ENCODE data around the gene CD48.

Gene CD48

GRCh38 chr1:160750608-160751007, 39.0 kb upstream of the CD48 start:
- Histone ChIP-seq H3K4me2 (no peak overlapping the region), H3K4me3 (no peak overlapping the region), H3K27ac (no peak overlapping the region), H3K9ac (no peak overlapping the region), H3K4me1 (no peaks in the 10 kb centered on the region), H3K9me3 (no peaks in the 10 kb centered on the region), H3K27me3 (no peaks in the 10 kb centered on the region), H3K36me3 (no peaks in the 10 kb centered on the region), H4K20me1 (no peaks in the 10 kb centered on the region)
- TF ChIP-seq Cebpa-rat (IDR thresholded peaks at IDR 0.05): no peak

GRCh38 chr1:160748878-160749269, 37.3 kb upstream of the CD48 start:
- TF ChIP-seq Cebpa-rat (IDR thresholded peaks at IDR 0.05): no peak
- H3K4me2 ChIP-seq: no peak overlapping the region
- H3K27me3 ChIP-seq: no peaks in the 10 kb centered on the region
- H3K9ac ChIP-seq: no peak overlapping the region
- no peaks in the 10 kb centered on the region for H4K20me1 ChIP-seq
- H3K36me3 ChIP-seq: no peaks in the 10 kb centered on the region
- no peak overlapping the region for H3K4me3 ChIP-seq
- no peak overlapping the region for H3K27ac ChIP-seq
- no peaks in the 10 kb centered on the region for H3K9me3 ChIP-seq
- no peaks in the 10 kb centered on the region for H3K4me1 ChIP-seq

GRCh38 chr1:160748181-160748877, 36.7 kb upstream of the CD48 start:
- no peak overlapping the region for H3K4me3 ChIP-seq
- no peaks in the 10 kb centered on the region for H3K36me3 ChIP-seq
- no peaks in the 10 kb centered on the region for H3K9me3 ChIP-seq
- H3K9ac ChIP-seq: no peak overlapping the region
- H3K27ac ChIP-seq: no peak overlapping the region
- H3K4me1 ChIP-seq: no peaks in the 10 kb centered on the region
- TF ChIP-seq Cebpa-rat (IDR thresholded peaks at IDR 0.05): no peak
- H3K4me2 ChIP-seq: no peak overlapping the region
- H4K20me1 ChIP-seq: no peaks in the 10 kb centered on the region
- no peaks in the 10 kb centered on the region for H3K27me3 ChIP-seq

GRCh38 chr1:160747717-160748116, 36.1 kb upstream of the CD48 start:
- no peak overlapping the region for H3K4me2 ChIP-seq
- no peak overlapping the region for H3K27ac ChIP-seq
- no peaks in the 10 kb centered on the region for H3K9me3 ChIP-seq
- no peak overlapping the region for H3K9ac ChIP-seq
- no peak for TF ChIP-seq Cebpa-rat (IDR thresholded peaks at IDR 0.05)
- H3K36me3 ChIP-seq: no peaks in the 10 kb centered on the region
- no peak overlapping the region for H3K4me3 ChIP-seq
- H4K20me1 ChIP-seq: no peaks in the 10 kb centered on the region
- no peaks in the 10 kb centered on the region for H3K4me1 ChIP-seq
- H3K27me3 ChIP-seq: no peaks in the 10 kb centered on the region

GRCh38 chr1:160746836-160747500, 35.3 kb upstream of the CD48 start:
- Histone ChIP-seq H3K9ac (no peak overlapping the region), H3K4me1 (no peaks in the 10 kb centered on the region), H3K36me3 (no peaks in the 10 kb centered on the region), H3K9me3 (no peaks in the 10 kb centered on the region), H3K27ac (no peak overlapping the region), H3K4me2 (no peak overlapping the region), H3K27me3 (no peaks in the 10 kb centered on the region), H3K4me3 (no peak overlapping the region), H4K20me1 (no peaks in the 10 kb centered on the region)
- TF ChIP-seq Cebpa-rat (IDR thresholded peaks at IDR 0.05): no peak

GRCh38 chr1:160745551-160745950, 33.9 kb upstream of the CD48 start:
- H3K4me1 ChIP-seq: no peaks in the 10 kb centered on the region
- no peak overlapping the region for H3K4me2 ChIP-seq

DNA sequence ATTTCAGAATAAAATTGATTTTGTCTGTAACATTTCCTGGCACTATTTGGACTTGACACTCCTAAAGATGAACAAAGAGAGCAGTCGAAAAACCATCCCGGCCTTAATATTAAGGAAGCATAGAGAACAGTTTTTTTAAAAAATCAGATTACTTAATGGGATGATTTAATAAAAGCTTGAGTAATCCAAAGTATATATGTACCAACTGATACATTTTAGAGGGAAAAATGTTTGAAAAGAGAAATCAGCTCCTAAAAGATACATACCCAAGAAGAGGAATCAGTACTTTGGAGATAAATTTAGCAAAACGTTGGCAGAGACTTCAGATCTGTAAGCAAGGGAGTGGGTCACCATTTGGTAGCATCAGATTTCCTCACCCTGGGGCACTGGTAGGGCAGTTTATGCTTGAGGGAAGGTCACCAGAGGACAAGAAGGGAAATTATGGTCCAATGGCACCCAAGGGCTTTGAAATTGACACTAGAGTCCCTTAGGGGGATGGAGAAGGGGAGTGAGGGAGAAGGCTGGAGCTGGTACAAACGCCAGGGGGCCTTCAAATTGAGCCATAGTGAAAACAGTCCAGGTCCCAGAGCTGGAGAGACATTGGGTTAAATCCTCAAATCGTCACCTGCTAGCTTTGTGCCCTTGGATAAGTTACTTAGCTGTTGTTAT, 33.4 kb upstream of the CD48 start:
- H3K9ac ChIP-seq: no peak overlapping the region
- no peaks in the 10 kb centered on the region for H3K9me3 ChIP-seq
- no peaks in the 10 kb centered on the region for H3K4me1 ChIP-seq
- no peak overlapping the region for H3K4me2 ChIP-seq
- no peak overlapping the region for H3K27ac ChIP-seq
- no peak overlapping the region for H3K4me3 ChIP-seq
- H4K20me1 ChIP-seq: no peaks in the 10 kb centered on the region
- H3K27me3 ChIP-seq: no peaks in the 10 kb centered on the region
- no peak for TF ChIP-seq Cebpa-rat (IDR thresholded peaks at IDR 0.05)
- H3K36me3 ChIP-seq: no peaks in the 10 kb centered on the region

More at GRCh38 chr1:160745551-160745950, 33.9 kb upstream of the CD48 start:
- H4K20me1 ChIP-seq: no peaks in the 10 kb centered on the region
- no peak for TF ChIP-seq Cebpa-rat (IDR thresholded peaks at IDR 0.05)
- no peaks in the 10 kb centered on the region for H3K36me3 ChIP-seq
- no peak overlapping the region for H3K9ac ChIP-seq
- H3K27me3 ChIP-seq: no peaks in the 10 kb centered on the region
- no peaks in the 10 kb centered on the region for H3K9me3 ChIP-seq
- H3K4me3 ChIP-seq: no peak overlapping the region
- H3K27ac ChIP-seq: no peak overlapping the region

DNA sequence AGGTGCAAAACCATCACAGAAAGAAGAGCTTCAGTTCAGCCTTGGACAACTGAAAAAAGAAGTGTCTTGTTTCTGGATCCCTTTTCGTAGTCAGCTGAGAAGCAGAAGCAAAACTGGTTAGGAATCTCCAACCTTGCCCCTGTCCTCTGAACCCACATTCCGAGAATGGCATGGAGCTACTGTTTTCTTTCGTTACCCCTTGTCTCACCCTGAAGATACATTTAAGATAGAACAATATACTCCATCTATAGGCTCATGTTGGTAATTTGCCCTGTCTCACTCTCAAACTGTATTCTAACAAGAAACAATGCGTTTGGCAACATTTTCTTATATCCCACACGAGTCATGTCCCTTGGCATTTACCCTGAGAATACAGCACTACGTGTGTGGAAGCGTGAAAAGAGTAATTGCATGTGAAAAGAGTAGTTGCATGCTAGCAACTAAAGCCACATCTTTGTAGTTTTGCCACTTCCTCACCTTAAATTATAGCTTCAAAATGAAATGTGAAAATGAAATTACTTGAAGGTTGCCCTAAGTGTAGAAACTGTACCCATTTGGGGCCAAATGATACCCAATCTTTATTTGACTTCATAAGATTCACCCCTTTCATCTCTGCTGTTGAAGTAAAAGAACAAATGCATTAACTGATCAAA, 32.7 kb upstream of the CD48 start:
- Histone ChIP-seq H3K4me2 (no peak overlapping the region), H3K4me3 (no peak overlapping the region), H3K27ac (no peak overlapping the region), H3K4me1 (no peaks in the 10 kb centered on the region), H4K20me1 (no peaks in the 10 kb centered on the region), H3K9ac (no peak overlapping the region), H3K36me3 (no peaks in the 10 kb centered on the region), H3K27me3 (no peaks in the 10 kb centered on the region), H3K9me3 (no peaks in the 10 kb centered on the region)
- TF ChIP-seq Cebpa-rat (IDR thresholded peaks at IDR 0.05): no peak

- Histone ChIP-seq H3K36me3 (no peaks in the 10 kb centered on the region), H3K9ac (no peak overlapping the region)
Observed at GRCh38 chr1:160743266-160743665, 31.6 kb upstream of the CD48 start.

More at GRCh38 chr1:160743266-160743665, 31.6 kb upstream of the CD48 start:
- Histone ChIP-seq H3K9me3 (no peaks in the 10 kb centered on the region), H3K27ac (no peak overlapping the region), H3K27me3 (no peaks in the 10 kb centered on the region), H3K4me3 (no peak overlapping the region), H4K20me1 (no peaks in the 10 kb centered on the region), H3K4me1 (no peaks in the 10 kb centered on the region), H3K4me2 (no peak overlapping the region)
- TF ChIP-seq Cebpa-rat (IDR thresholded peaks at IDR 0.05): no peak
